ENCODE measurements around the gene KCNJ12. TPM values are rescaled to one million over a fixed set of nuclear protein-coding genes. Genes with fewer than 3 reads are reported as not detected.
A peak's percentile ranks its signal among the peaks of the same experiment; 100 is the strongest.
"Not testable (repeated sequence)": the region's sequence is repeated elsewhere in the genome, so short reads cannot be mapped to it uniquely, and the experiment has no call there.

The KCNJ12 gene
- total RNA-seq, 1 donor from 2014 or later = 13.2 TPM

GRCh38 chr17:21438316-21439014, 62.3 kb downstream of the KCNJ12 start:
- intact Hi-C loops (cut with DNase I); H3K27me3 ChIP-seq; H3K9me3 ChIP-seq; H3K36me3 ChIP-seq; H3K4me1 ChIP-seq; H3K27ac ChIP-seq; H3K4me3 ChIP-seq; DNase-seq (ENCODE audit: low spot score in 2 of 2): not testable (repeated sequence)

- H3K4me1 ChIP-seq; H3K36me3 ChIP-seq; H3K27ac ChIP-seq; H3K9me3 ChIP-seq; DNase-seq (ENCODE audit: low spot score in 2 of 2); intact Hi-C loops (cut with DNase I); H3K4me3 ChIP-seq; H3K27me3 ChIP-seq: not testable (repeated sequence)
These were observed 62.8 kb downstream of the KCNJ12 start for GRCh38 chr17:21439015-21439336.

GRCh38 chr17:21445091-21445650, 69.0 kb downstream of the KCNJ12 start:
- DNase-seq (ENCODE audit: low spot score in 2 of 2) = no peak
- Histone ChIP-seq H3K27ac (no peak overlapping the region), H3K27me3 (no peaks in the 10 kb centered on the region), H3K9me3 (no peaks in the 10 kb centered on the region), H3K4me1 (no peaks in the 10 kb centered on the region), H3K36me3 (no peaks in the 10 kb centered on the region), H3K4me3 (no peak overlapping the region)
- intact Hi-C loops (cut with DNase I) = no loop called here
- TF ChIP-seq CTCF (IDR thresholded peaks at IDR 0.05) = no peak

- H3K4me1 ChIP-seq; DNase-seq (ENCODE audit: low spot score in 2 of 2); H3K9me3 ChIP-seq; H3K36me3 ChIP-seq; H3K4me3 ChIP-seq; H3K27ac ChIP-seq; intact Hi-C loops (cut with DNase I); H3K27me3 ChIP-seq: not testable (repeated sequence)
These were observed 71.4 kb downstream of the KCNJ12 start for GRCh38 chr17:21447552-21447951.

- intact Hi-C loops (cut with DNase I); H3K27me3 ChIP-seq; DNase-seq (ENCODE audit: low spot score in 2 of 2); H3K36me3 ChIP-seq; H3K9me3 ChIP-seq; H3K4me3 ChIP-seq; H3K4me1 ChIP-seq; H3K27ac ChIP-seq: not testable (repeated sequence)
- peak in 2 of 3 experiments; percentile 11 to 39 for TF ChIP-seq CTCF (IDR thresholded peaks at IDR 0.05)
These were observed 73.7 kb downstream of the KCNJ12 start for GRCh38 chr17:21449891-21450290.

- Histone ChIP-seq H3K36me3 (no peaks in the 10 kb centered on the region), H3K4me1 (peaks cover 3 to 9% of the 10 kb centered on the region in 2 donors), H3K9me3 (no peaks in the 10 kb centered on the region), H3K27me3 (no peaks in the 10 kb centered on the region), H3K4me3 (peak overlapping the region in 1 of 2 donors; percentile 59), H3K27ac (no peak overlapping the region)
- no peak for DNase-seq (ENCODE audit: low spot score in 2 of 2)
- intact Hi-C loops (cut with DNase I) = no loop called here
- no peak for TF ChIP-seq CTCF (IDR thresholded peaks at IDR 0.05)
These were observed 75.8 kb downstream of the KCNJ12 start for GRCh38 chr17:21451975-21452374.

GRCh38 chr17:21452377-21453143, 76.4 kb downstream of the KCNJ12 start:
- peak; percentile 21 to 65 (median 59) for TF ChIP-seq CTCF (IDR thresholded peaks at IDR 0.05)
- Histone ChIP-seq H3K4me3 (peak overlapping the region; percentile 38 to 59), H3K36me3 (no peaks in the 10 kb centered on the region), H3K9me3 (no peaks in the 10 kb centered on the region), H3K4me1 (peaks cover 3 to 10% of the 10 kb centered on the region in 2 donors), H3K27me3 (no peaks in the 10 kb centered on the region), H3K27ac (no peak overlapping the region)
- intact Hi-C loops (cut with DNase I) = no loop called here
- peak in 1 of 2 donors; percentile 77 for DNase-seq (ENCODE audit: low spot score in 2 of 2)
